HepG2 (cell line): ENCODE results near the gene CCDC97. TPM values are rescaled to one million over a fixed set of nuclear protein-coding genes. Genes with fewer than 3 reads are reported as not detected.
A peak's percentile ranks its signal among the peaks of the same experiment; 100 is the strongest.

ENCODE experiments used
- BRD4 ChIP-seq: sonication (generic); formaldehyde crosslinking; IDR thresholded peaks from 2 replicates; pipeline ENCODE4 v1.4.0; 2020; ENCODE audit warnings: missing genetic modification reagents
- ESRRA ChIP-seq: sonication (generic); formaldehyde crosslinking; IDR thresholded peaks from 2 replicates; pipeline ENCODE4 v1.5.1; 2020; ENCODE audit warnings: mild to moderate bottlenecking, low read depth, missing genetic modification reagents
- ETV6 ChIP-seq: sonication (generic); formaldehyde crosslinking; conservative IDR thresholded peaks from 2 replicates; pipeline ENCODE4 v1.4.0; 2020; ENCODE audit warnings: missing genetic modification reagents
- GATA4 ChIP-seq: sonication (generic); IDR thresholded peaks from 2 replicates; pipeline ENCODE4 v1.6.1; 2016; ENCODE audit warnings: antibody characterized with exemption, low read depth, borderline replicate concordance
- HNRNPH1 ChIP-seq: fragments of 200-400 bp; formaldehyde crosslinking; optimal IDR thresholded peaks from 2 replicates; pipeline ENCODE3; 2017; ENCODE audit warnings: mild to moderate bottlenecking, low read depth, low read length
- KDM5A ChIP-seq: fragments of 200-600 bp; sonication (generic); IDR thresholded peaks from 2 replicates; pipeline ENCODE4 v1.7.0; 2018; ENCODE audit warnings: antibody characterized with exemption, mild to moderate bottlenecking, low read length, borderline replicate concordance
- NFKB2 ChIP-seq: sonication (generic); formaldehyde crosslinking; IDR thresholded peaks from 2 replicates; pipeline ENCODE4 v1.4.0; 2020; ENCODE audit warnings: missing genetic modification reagents, borderline replicate concordance
- PAXIP1 ChIP-seq: sonication (generic); formaldehyde crosslinking; conservative IDR thresholded peaks from 2 replicates; pipeline ENCODE4 v1.4.0; 2020; ENCODE audit warnings: mild to moderate bottlenecking, missing genetic modification reagents, moderate library complexity
- PBX3 ChIP-seq: sonication (generic); formaldehyde crosslinking; IDR thresholded peaks from 2 replicates; pipeline ENCODE4 v1.8.1; 2023; ENCODE audit warnings: missing genetic modification reagents, inconsistent platforms, borderline replicate concordance
- PLSCR1 ChIP-seq: sonication (generic); formaldehyde crosslinking; IDR thresholded peaks from 2 replicates; pipeline ENCODE4 v1.5.0; 2020; ENCODE audit warnings: missing genetic modification reagents, mild to moderate bottlenecking, borderline replicate concordance
- POGZ ChIP-seq: sonication (generic); formaldehyde crosslinking; IDR thresholded peaks from 2 replicates; pipeline ENCODE4 v1.4.0; 2020; ENCODE audit warnings: mild to moderate bottlenecking, missing genetic modification reagents
- RFX5 ChIP-seq: IDR thresholded peaks from 2 replicates; pipeline ENCODE4 v1.6.1; 2011; ENCODE audit warnings: low read depth, low read length, improper control_type of control experiment
- SALL1 ChIP-seq: sonication (generic); formaldehyde crosslinking; IDR thresholded peaks from 2 replicates; pipeline ENCODE4 v1.8.0; 2022; ENCODE audit warnings: mild to moderate bottlenecking, missing genetic modification reagents
- ZNF205 ChIP-seq: IDR thresholded peaks from 2 replicates; pipeline ENCODE4 v1.6.1; 2018; ENCODE audit warnings: missing biosample characterization, missing genetic modification reagents
- ZNF251 ChIP-seq: sonication (generic); formaldehyde crosslinking; IDR thresholded peaks from 2 replicates; pipeline ENCODE4 v1.9.0; 2021; ENCODE audit warnings: mild to moderate bottlenecking, missing genetic modification reagents
- ZNF691 ChIP-seq: sonication (generic); formaldehyde crosslinking; IDR thresholded peaks from 2 replicates; pipeline ENCODE4 v1.4.0; 2020; ENCODE audit warnings: missing genetic modification reagents, low read depth, mild to moderate bottlenecking, borderline replicate concordance
- ZNF768 ChIP-seq: sonication (generic); formaldehyde crosslinking; IDR thresholded peaks from 2 replicates; pipeline ENCODE4 v1.4.0; 2020; ENCODE audit warnings: missing genetic modification reagents
- ZNF776 ChIP-seq: sonication (generic); formaldehyde crosslinking; IDR thresholded peaks from 2 replicates; pipeline ENCODE4 v1.4.0; 2020; ENCODE audit warnings: mild to moderate bottlenecking, missing genetic modification reagents
- ZNF784 ChIP-seq: sonication (generic); formaldehyde crosslinking; IDR thresholded peaks from 2 replicates; pipeline ENCODE4 v1.5.1; 2020; ENCODE audit warnings: missing genetic modification reagents, mild to moderate bottlenecking, borderline replicate concordance
- ZSCAN12 ChIP-seq: sonication (generic); formaldehyde crosslinking; IDR thresholded peaks from 2 replicates; pipeline ENCODE4 v1.9.0; 2021; ENCODE audit warnings: mild to moderate bottlenecking, missing genetic modification reagents
- polyA plus RNA-seq, 8 experiments: library from polyadenylated mRNA; depleted of rRNA in 3 of 8; stranded (reverse) in 7 of 8; unstranded in 1 of 8; fragments of >200 nt; fragmentation: Illumina TruSeq in 4 of 8; extraction: Trizol in 4 of 8; gene quantifications; 2 replicates each; pipeline versions ENCODE4 v1.2.1 to v1.2.3, GENCODE V29; 2011 to 2016; ENCODE audit warnings: low read depth in 4 of 8, missing spikeins in 1 of 8, mixed read lengths in 1 of 8; ENCODE audit not compliant: insufficient read depth in 1 of 8
- total RNA-seq, 5 experiments: library from RNA; depleted of rRNA; stranded (reverse); fragments of >200 nt; fragmentation: Illumina TruSeq; extraction: Trizol; gene quantifications; 2 replicates each; pipeline ENCODE4 v1.2.3, GENCODE V29; 2016; ENCODE audit warnings: low read depth in 1 of 5

Gene CCDC97
- total and polyA plus RNA-seq, 2 of the 13 experiments (the other 11 are each of a cell fraction or from before 2014, with no cell fraction given) = 6.2 to 7.3 TPM

GRCh38 chr19:41363753-41364523 is 54.0 kb downstream of the CCDC97 start, which contains the start of gene B9D2 (continued):
- TF ChIP-seq ZNF205 (CRISPR knock-in tag) (0 out of 2 replicates have a peak, but pooled peaks have one; percentile 20), SALL1 (CRISPR knock-in tag) (peak; percentile 61), ZNF691 (CRISPR knock-in tag) (no peak), ZNF251 (CRISPR knock-in tag) (no peak), BRD4 (CRISPR knock-in tag) (no peak), HNRNPH1 (no peak), ZNF776 (no peak), ETV6 (CRISPR knock-in tag) (peak; percentile 68; the same call in 1 of the 2 replicates), ZNF784 (peak; percentile 53; the same call in 1 of the 2 replicates), ESRRA (CRISPR knock-in tag) (no peak), GATA4 (no peak), NFKB2 (peak; percentile 38; the same call in 1 of the 2 replicates), ZNF768 (CRISPR knock-in tag) (peak; percentile 23; the same call in 1 of the 2 replicates), ZSCAN12 (CRISPR knock-in tag) (no peak), PBX3 (CRISPR knock-in tag) (no peak), PAXIP1 (CRISPR knock-in tag) (no peak; the same call in 1 of the 2 replicates), POGZ (CRISPR knock-in tag) (peak; percentile 47; the same call in 1 of the 2 replicates), KDM5A (peak; percentile 86; the same call in 1 of the 2 replicates), PLSCR1 (CRISPR knock-in tag) (no peak), RFX5 (no peak; the same call in none of the 2 replicates)
